ENCODE measurements around the gene IL1RL1.

IL1RL1 gene

DNA sequence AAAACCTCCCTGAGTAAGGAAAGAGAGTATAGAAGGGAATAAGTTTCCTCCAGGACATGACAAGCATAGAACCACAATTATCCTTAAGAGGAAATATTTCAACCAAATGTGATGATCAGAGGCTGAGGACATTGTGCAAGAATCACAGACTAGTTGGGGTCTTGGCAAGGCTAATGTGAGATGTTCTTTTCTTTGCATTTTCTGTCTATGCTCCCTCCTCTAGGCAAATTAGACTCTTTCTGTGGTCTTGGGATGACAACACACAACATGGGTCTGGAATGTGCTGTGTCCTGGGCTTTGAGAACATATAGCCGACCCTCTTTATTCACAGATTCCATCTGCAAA is 32.0 kb upstream of the IL1RL1 start:
- no peak overlapping the region for H3K27ac ChIP-seq (ENCODE audit: low read length, poor library complexity, severe bottlenecking)
- no peaks in the 10 kb centered on the region for H3K4me1 ChIP-seq (ENCODE audit: control insufficient read depth, insufficient read depth, low read depth, low read length)
- no peak overlapping the region for H2BK120ac ChIP-seq (ENCODE audit: low read depth, low read length)
- H3K14ac ChIP-seq (ENCODE audit: low read length in 2 of 2), result no peak overlapping the region
- WGBS, result no CpG with 5 or more reads among the region's 1 CpG
- H3K4ac ChIP-seq (ENCODE audit: low read depth in 1 of 2, low read length in 2 of 2), result no peak overlapping the region
- H2BK12ac ChIP-seq (ENCODE audit: low read length in 2 of 2), result no peak overlapping the region
- no peak overlapping the region for H3K9ac ChIP-seq (ENCODE audit: low read length)
- no peak overlapping the region for H4K8ac ChIP-seq (ENCODE audit: low read length)
- no peak overlapping the region for H3K4me2 ChIP-seq (ENCODE audit: low read length, poor library complexity, severe bottlenecking)
- DNase-seq, result no peak
- no peak overlapping the region for H3K23ac ChIP-seq (ENCODE audit: low read length in 2 of 2)
- H2BK15ac ChIP-seq (ENCODE audit: low read depth, poor library complexity, severe bottlenecking), result no peak overlapping the region
- no peaks in the 10 kb centered on the region for H3K79me1 ChIP-seq (replicated peaks; ENCODE audit: low read length, poor library complexity, severe bottlenecking)
- no peak overlapping the region for H4K91ac ChIP-seq (ENCODE audit: low read length)
- H3K9me3 ChIP-seq (ENCODE audit: control insufficient read depth, low read length), result no peaks in the 10 kb centered on the region
- H3K18ac ChIP-seq (ENCODE audit: low read depth in 1 of 2, low read length in 2 of 2), result no peak overlapping the region
- H3K4me3 ChIP-seq (ENCODE audit: insufficient read depth in 1 of 2, low read depth in 1 of 2, low read length in 2 of 2), result no peak overlapping the region
- no peak overlapping the region for H2AFZ ChIP-seq (ENCODE audit: low read depth, low read length)
- peaks cover 0 to 71% of the 10 kb centered on the region in 2 experiments for H3K27me3 ChIP-seq (ENCODE audit: control insufficient read depth in 1 of 2, insufficient read depth in 1 of 2, low read length in 2 of 2)
- no peaks in the 10 kb centered on the region for H3K36me3 ChIP-seq (ENCODE audit: control insufficient read depth in 1 of 2, insufficient read depth in 2 of 2, low read depth in 1 of 2, low read length in 2 of 2)
- no peak overlapping the region for H2AK5ac ChIP-seq (ENCODE audit: low read length, severe bottlenecking)
- H2BK5ac ChIP-seq (ENCODE audit: low read depth, low read length, poor library complexity, severe bottlenecking), result no peak overlapping the region

GRCh38 chr2:102282678-102283091 is 28.7 kb upstream of the IL1RL1 start:
- Histone ChIP-seq H2BK12ac (ENCODE audit: low read length in 2 of 2) (no peak overlapping the region), H3K9ac (ENCODE audit: low read length) (no peak overlapping the region), H2BK15ac (ENCODE audit: low read depth, poor library complexity, severe bottlenecking) (no peak overlapping the region), H3K36me3 (ENCODE audit: control insufficient read depth in 1 of 2, insufficient read depth in 2 of 2, low read depth in 1 of 2, low read length in 2 of 2) (no peaks in the 10 kb centered on the region), H3K9me3 (ENCODE audit: control insufficient read depth, low read length) (no peaks in the 10 kb centered on the region), H3K27me3 (ENCODE audit: control insufficient read depth in 1 of 2, insufficient read depth in 1 of 2, low read length in 2 of 2) (peaks cover 0 to 45% of the 10 kb centered on the region in 2 experiments), H2AFZ (ENCODE audit: low read depth, low read length) (no peak overlapping the region), H3K27ac (ENCODE audit: low read length, poor library complexity, severe bottlenecking) (no peak overlapping the region), H3K4me2 (ENCODE audit: low read length, poor library complexity, severe bottlenecking) (no peak overlapping the region), H3K23ac (ENCODE audit: low read length in 2 of 2) (no peak overlapping the region), H3K4ac (ENCODE audit: low read depth in 1 of 2, low read length in 2 of 2) (no peak overlapping the region), H3K14ac (ENCODE audit: low read length in 2 of 2) (no peak overlapping the region), H4K8ac (ENCODE audit: low read length) (no peak overlapping the region), H2AK5ac (ENCODE audit: low read length, severe bottlenecking) (no peak overlapping the region), H2BK120ac (ENCODE audit: low read depth, low read length) (no peak overlapping the region), H3K4me1 (ENCODE audit: control insufficient read depth, insufficient read depth, low read depth, low read length) (no peaks in the 10 kb centered on the region), H3K4me3 (ENCODE audit: insufficient read depth in 1 of 2, low read depth in 1 of 2, low read length in 2 of 2) (no peak overlapping the region), H2BK5ac (ENCODE audit: low read depth, low read length, poor library complexity, severe bottlenecking) (no peak overlapping the region), H3K18ac (ENCODE audit: low read depth in 1 of 2, low read length in 2 of 2) (no peak overlapping the region), H3K79me1 (replicated peaks; ENCODE audit: low read length, poor library complexity, severe bottlenecking) (no peaks in the 10 kb centered on the region), H4K91ac (ENCODE audit: low read length) (no peak overlapping the region)
- WGBS, result 100% methylated on average over 1 of the region's 2 CpGs
- no peak for DNase-seq

GRCh38 chr2:102283996-102284395 is 27.4 kb upstream of the IL1RL1 start:
- H3K9me3 ChIP-seq (ENCODE audit: control insufficient read depth, low read length), result no peaks in the 10 kb centered on the region
- no peaks in the 10 kb centered on the region for H3K79me1 ChIP-seq (replicated peaks; ENCODE audit: low read length, poor library complexity, severe bottlenecking)
- H3K14ac ChIP-seq (ENCODE audit: low read length in 2 of 2), result no peak overlapping the region
- H2BK120ac ChIP-seq (ENCODE audit: low read depth, low read length), result no peak overlapping the region
- H2AFZ ChIP-seq (ENCODE audit: low read depth, low read length), result no peak overlapping the region
- H2BK12ac ChIP-seq (ENCODE audit: low read length in 2 of 2), result no peak overlapping the region
- no peak overlapping the region for H2AK5ac ChIP-seq (ENCODE audit: low read length, severe bottlenecking)
- H3K36me3 ChIP-seq (ENCODE audit: control insufficient read depth in 1 of 2, insufficient read depth in 2 of 2, low read depth in 1 of 2, low read length in 2 of 2), result no peaks in the 10 kb centered on the region
- no peak overlapping the region for H3K9ac ChIP-seq (ENCODE audit: low read length)
- no peak overlapping the region for H2BK15ac ChIP-seq (ENCODE audit: low read depth, poor library complexity, severe bottlenecking)
- H3K18ac ChIP-seq (ENCODE audit: low read depth in 1 of 2, low read length in 2 of 2), result no peak overlapping the region
- 94% methylated on average over 1 of the region's 1 CpG for WGBS
- no peak for DNase-seq
- H3K27ac ChIP-seq (ENCODE audit: low read length, poor library complexity, severe bottlenecking), result no peak overlapping the region
- H3K4ac ChIP-seq (ENCODE audit: low read depth in 1 of 2, low read length in 2 of 2), result no peak overlapping the region
- no peak overlapping the region for H3K4me3 ChIP-seq (ENCODE audit: insufficient read depth in 1 of 2, low read depth in 1 of 2, low read length in 2 of 2)
- H3K4me1 ChIP-seq (ENCODE audit: control insufficient read depth, insufficient read depth, low read depth, low read length), result peaks cover under 1% of the 10 kb centered on the region
- no peak overlapping the region for H3K23ac ChIP-seq (ENCODE audit: low read length in 2 of 2)
- no peak overlapping the region for H3K4me2 ChIP-seq (ENCODE audit: low read length, poor library complexity, severe bottlenecking)
- no peak overlapping the region for H4K91ac ChIP-seq (ENCODE audit: low read length)
- H4K8ac ChIP-seq (ENCODE audit: low read length), result no peak overlapping the region
- no peak overlapping the region for H2BK5ac ChIP-seq (ENCODE audit: low read depth, low read length, poor library complexity, severe bottlenecking)
- peaks cover 0 to 33% of the 10 kb centered on the region in 2 experiments for H3K27me3 ChIP-seq (ENCODE audit: control insufficient read depth in 1 of 2, insufficient read depth in 1 of 2, low read length in 2 of 2)

DNA sequence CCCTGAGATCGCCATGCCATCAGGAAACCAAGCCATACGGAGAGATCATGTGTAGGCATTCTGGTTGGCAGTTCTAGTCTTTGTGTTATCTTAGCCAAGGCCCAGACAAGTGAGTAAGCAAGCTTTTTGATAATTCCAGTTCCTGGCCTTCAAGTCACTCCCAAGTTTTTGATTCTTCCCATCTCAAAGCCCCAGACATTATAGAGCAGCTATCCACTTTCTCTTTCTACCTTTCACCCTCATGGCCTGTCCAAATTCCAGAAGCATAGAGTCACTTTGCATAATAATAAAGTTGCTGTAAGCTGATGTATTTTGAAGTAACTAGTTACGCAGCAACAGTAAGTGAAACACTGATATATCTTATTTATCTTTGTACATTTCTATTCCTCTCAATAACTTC is 26.8 kb upstream of the IL1RL1 start:
- DNase-seq, result no peak
- Histone ChIP-seq H3K14ac (ENCODE audit: low read length in 2 of 2) (no peak overlapping the region), H3K27ac (ENCODE audit: low read length, poor library complexity, severe bottlenecking) (no peak overlapping the region), H4K91ac (ENCODE audit: low read length) (no peak overlapping the region), H3K18ac (ENCODE audit: low read depth in 1 of 2, low read length in 2 of 2) (no peak overlapping the region), H3K4me2 (ENCODE audit: low read length, poor library complexity, severe bottlenecking) (no peak overlapping the region), H2AK5ac (ENCODE audit: low read length, severe bottlenecking) (no peak overlapping the region), H3K79me1 (replicated peaks; ENCODE audit: low read length, poor library complexity, severe bottlenecking) (no peaks in the 10 kb centered on the region), H3K27me3 (ENCODE audit: control insufficient read depth in 1 of 2, insufficient read depth in 1 of 2, low read length in 2 of 2) (peaks cover 0 to 28% of the 10 kb centered on the region in 2 experiments), H3K4ac (ENCODE audit: low read depth in 1 of 2, low read length in 2 of 2) (no peak overlapping the region), H2BK12ac (ENCODE audit: low read length in 2 of 2) (no peak overlapping the region), H3K23ac (ENCODE audit: low read length in 2 of 2) (no peak overlapping the region), H3K4me3 (ENCODE audit: insufficient read depth in 1 of 2, low read depth in 1 of 2, low read length in 2 of 2) (no peak overlapping the region), H3K9me3 (ENCODE audit: control insufficient read depth, low read length) (no peaks in the 10 kb centered on the region), H3K36me3 (ENCODE audit: control insufficient read depth in 1 of 2, insufficient read depth in 2 of 2, low read depth in 1 of 2, low read length in 2 of 2) (no peaks in the 10 kb centered on the region), H2BK120ac (ENCODE audit: low read depth, low read length) (no peak overlapping the region), H3K9ac (ENCODE audit: low read length) (no peak overlapping the region), H2BK5ac (ENCODE audit: low read depth, low read length, poor library complexity, severe bottlenecking) (no peak overlapping the region), H3K4me1 (ENCODE audit: control insufficient read depth, insufficient read depth, low read depth, low read length) (peaks cover 2% of the 10 kb centered on the region), H2BK15ac (ENCODE audit: low read depth, poor library complexity, severe bottlenecking) (no peak overlapping the region), H4K8ac (ENCODE audit: low read length) (no peak overlapping the region), H2AFZ (ENCODE audit: low read depth, low read length) (no peak overlapping the region)
- 100% methylated on average over 3 of the region's 3 CpGs for WGBS
